GM12801 (cell line): Measurements from ENCODE around the gene MRGPRE.

ENCODE experiments used
- CTCF ChIP-seq: IDR thresholded peaks from one replicate; pipeline ENCODE4 v1.5.1; 2011; ENCODE audit warnings: control low read depth; ENCODE audit not compliant: insufficient read length; ENCODE audit errors: extremely low read depth

The MRGPRE gene

GRCh38 chr11:3215346-3216026 is 16.7 kb downstream of the MRGPRE start:
- TF ChIP-seq CTCF = no peak

GRCh38 chr11:3214420-3214699 is 17.9 kb downstream of the MRGPRE start:
- TF ChIP-seq CTCF = no peak

GRCh38 chr11:3213659-3214419 is 18.4 kb downstream of the MRGPRE start:
- TF ChIP-seq CTCF = no peak

GRCh38 chr11:3208272-3208671 is 23.9 kb downstream of the MRGPRE start:
- TF ChIP-seq CTCF = no peak

GRCh38 chr11:3207526-3208189 is 24.6 kb downstream of the MRGPRE start:
- no peak for TF ChIP-seq CTCF

GRCh38 chr11:3206922-3207204 is 25.4 kb downstream of the MRGPRE start:
- no peak for TF ChIP-seq CTCF

GRCh38 chr11:3206156-3206921 is 25.9 kb downstream of the MRGPRE start:
- no peak for TF ChIP-seq CTCF
